Cardiac septum (tissue), 1 donor: ENCODE measurements around the gene PDE4DIP. TPM values are rescaled to one million over a fixed set of nuclear protein-coding genes. Genes with fewer than 3 reads are reported as not detected.
A peak's percentile ranks its signal among the peaks of the same experiment; 100 is the strongest.
"Not testable (repeated sequence)": the region's sequence is repeated elsewhere in the genome, so short reads cannot be mapped to it uniquely, and the experiment has no call there.

Source experiments
- DNase-seq: peaks from one replicate; pipeline ENCODE4 v3.0.0-alpha.2; 2020; ENCODE audit warnings: low spot score
- intact Hi-C: fragments of 100-400 bp; cut with DNase I; formaldehyde crosslinking; loops from one replicate; pipeline ENCODE4 v1.14.0; 2022
- total RNA-seq: library from RNA; stranded (reverse); fragmentation: NEBNext Ultra II Directional; extraction: Animal tissue kit (Norgen Biotek cat#: 25700); gene quantifications from one replicate; pipeline ENCODE4 v1.2.1, GENCODE V29; 2021
- donor health status: DM: no; HTN: no; CAD: no.

PDE4DIP gene
- total RNA-seq, 1 donor from 2014 or later, result 3,632 TPM

DNA sequence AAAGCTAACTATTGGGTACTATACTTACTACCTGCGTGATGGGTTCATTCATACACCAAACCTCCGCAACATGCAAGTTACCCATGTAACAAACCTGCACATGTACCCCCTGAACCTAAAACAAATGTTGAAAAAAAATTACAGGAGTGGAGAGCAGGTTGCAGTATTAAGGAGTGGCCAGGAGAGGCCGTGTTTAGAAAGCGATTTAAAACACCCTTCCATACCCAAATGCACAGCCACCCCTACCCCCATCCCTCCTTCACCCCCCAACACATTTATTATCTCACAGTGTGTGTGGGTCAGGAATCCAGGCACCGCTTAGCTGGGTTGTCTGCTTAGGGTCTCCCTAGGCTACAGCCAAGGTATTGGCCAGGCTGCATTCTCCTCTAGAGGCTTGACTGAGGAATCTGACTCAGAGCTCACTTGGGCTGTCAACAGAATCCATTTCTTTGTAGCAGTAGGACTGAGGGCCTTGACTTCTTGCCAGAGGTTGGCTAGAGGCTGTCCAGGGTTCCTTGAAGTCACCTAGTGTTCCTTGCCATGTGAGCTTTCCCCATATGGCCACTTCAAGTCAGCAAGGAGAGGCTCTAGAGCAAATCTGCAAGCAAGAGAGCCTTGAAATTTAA lies 67.2 kb downstream of the PDE4DIP start:
- DNase-seq, intact Hi-C loops: not testable (repeated sequence)

GRCh38 chr1:148916222-148916621 lies 72.0 kb downstream of the PDE4DIP start:
- intact Hi-C loops, DNase-seq: not testable (repeated sequence)

- DNase-seq, intact Hi-C loops: not testable (repeated sequence)
Measured at GRCh38 chr1:148916695-148917348, 72.6 kb downstream of the PDE4DIP start.

GRCh38 chr1:148918836-148919447 lies 74.7 kb downstream of the PDE4DIP start:
- intact Hi-C loops, DNase-seq: not testable (repeated sequence)

DNA sequence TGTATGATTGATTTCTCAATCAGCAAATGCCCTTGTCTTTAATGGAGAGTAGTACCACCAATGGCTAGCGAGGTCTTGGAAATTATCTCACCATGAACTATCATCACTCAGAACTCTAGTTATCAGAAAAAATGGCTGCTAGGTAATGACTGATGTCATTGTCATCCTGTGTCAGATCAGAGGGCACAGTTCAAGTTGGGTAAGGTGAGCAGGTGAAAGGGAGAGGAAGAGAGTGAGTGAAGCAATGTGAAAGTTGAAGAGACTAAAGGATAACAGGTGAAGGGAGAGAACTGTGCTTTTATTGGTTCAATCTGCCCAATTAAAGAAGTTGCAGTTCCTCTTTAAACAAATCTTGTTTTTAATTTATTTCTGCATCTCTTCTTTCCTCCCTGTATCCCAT lies 76.8 kb downstream of the PDE4DIP start:
- intact Hi-C loops, DNase-seq: not testable (repeated sequence)

DNA sequence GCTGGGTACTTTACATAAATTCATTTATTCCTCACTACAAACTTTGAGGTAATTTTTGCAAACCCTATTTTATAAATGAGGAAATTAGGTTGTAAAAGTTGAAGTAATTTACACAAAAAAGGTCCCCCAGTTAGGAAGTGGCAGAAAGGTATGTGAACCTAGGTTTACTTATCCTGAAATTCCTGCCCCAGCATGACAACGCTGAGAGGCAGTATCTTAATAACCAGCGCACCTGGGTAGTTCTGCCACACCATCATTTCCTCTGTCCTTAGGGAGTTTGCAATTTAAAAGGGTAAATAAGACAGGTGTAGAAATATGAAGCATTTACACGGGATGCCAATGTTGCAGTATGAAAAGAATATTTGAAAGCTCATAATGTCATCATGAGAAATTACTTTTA lies 79.6 kb downstream of the PDE4DIP start:
- DNase-seq, intact Hi-C loops: not testable (repeated sequence)

GRCh38 chr1:148927645-148928044 lies 83.4 kb downstream of the PDE4DIP start:
- not testable (repeated sequence) for DNase-seq

DNA sequence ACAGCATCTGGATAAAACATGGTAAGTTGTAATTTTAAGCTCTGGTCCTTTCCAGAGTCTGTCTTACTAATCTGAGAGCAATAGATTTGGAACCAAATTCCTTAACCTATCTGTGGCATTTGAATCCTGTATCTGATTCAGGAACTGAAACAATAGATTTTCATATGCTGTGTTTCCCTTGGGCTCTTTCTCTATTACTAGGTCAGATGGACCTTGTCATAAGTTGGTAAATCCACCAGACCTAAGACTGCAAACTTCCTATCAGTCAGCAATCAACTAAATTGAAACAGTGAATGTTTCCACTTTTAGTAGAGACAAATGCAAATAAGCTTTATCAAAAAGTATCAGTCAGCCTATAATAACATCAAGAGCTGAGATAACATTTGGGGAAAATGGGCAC lies 85.0 kb downstream of the PDE4DIP start:
- DNase-seq, intact Hi-C loops: not testable (repeated sequence)

More at GRCh38 chr1:148927645-148928044, 83.4 kb downstream of the PDE4DIP start:
- intact Hi-C loops, result not testable (repeated sequence)

- intact Hi-C loops, DNase-seq: not testable (repeated sequence)
Measured at GRCh38 chr1:148935381-148936002, 91.3 kb downstream of the PDE4DIP start.

DNA sequence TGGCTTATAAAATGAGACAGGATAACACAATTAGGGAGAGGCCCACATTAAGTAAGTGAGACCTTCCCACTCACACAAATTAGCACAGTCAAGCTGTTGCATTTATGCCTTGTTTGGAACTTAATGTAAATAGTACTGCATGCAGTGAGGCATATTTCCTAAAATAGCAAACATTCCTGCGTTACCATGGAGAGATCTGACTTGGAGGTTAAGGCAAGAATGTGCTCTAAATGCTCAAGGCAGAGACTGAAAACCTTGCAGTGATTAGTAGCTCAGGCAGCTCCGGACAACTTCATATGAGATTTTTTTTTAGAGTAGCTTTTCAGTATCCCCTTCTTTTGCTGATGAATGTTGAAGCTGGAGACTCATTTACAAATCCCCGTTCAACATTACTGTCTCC lies 98.7 kb downstream of the PDE4DIP start:
- DNase-seq, intact Hi-C loops: not testable (repeated sequence)

DNA sequence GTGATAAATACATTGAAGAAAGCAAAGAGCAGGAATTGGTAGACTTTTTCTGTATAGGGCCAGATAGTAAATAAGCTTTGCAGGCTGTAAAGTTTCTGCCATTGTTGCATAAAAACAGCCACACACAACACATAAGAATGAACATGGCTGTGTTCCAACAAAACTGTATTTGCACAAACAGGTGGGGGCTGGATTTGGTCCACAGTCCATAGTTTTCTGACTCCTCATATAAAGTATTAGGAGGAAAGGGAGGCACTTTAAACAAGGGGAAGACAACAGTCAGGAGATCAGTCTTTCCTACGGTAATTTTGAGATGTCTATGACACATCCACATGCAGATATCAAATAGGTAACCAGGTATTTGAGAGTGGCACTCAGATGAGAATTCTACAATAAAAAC lies 100.9 kb downstream of the PDE4DIP start:
- DNase-seq, intact Hi-C loops: not testable (repeated sequence)

DNA sequence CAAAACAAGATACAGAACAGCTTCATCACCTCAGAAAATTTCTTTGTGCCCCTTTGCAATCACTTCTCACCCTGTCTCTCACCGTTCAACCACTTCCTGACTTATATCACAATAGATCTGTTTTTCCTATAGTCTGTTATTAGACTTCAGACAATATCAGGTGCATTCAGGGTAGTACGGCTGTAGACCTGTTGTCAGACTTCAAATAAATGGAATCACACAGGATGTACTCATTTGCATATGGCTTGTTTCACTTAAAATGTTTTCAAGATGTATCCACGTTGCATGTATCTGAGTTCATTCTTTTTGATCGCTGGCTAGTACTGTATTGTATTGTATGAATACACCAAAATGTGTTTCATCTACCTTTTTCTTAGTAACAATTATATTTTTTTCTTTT lies 104.5 kb downstream of the PDE4DIP start:
- intact Hi-C loops, DNase-seq: not testable (repeated sequence)

- DNase-seq, result peak; percentile 87
- intact Hi-C loops, result not testable (repeated sequence)
Measured at GRCh38 chr1:148951336-148952227, 107.4 kb downstream of the PDE4DIP start.

DNA sequence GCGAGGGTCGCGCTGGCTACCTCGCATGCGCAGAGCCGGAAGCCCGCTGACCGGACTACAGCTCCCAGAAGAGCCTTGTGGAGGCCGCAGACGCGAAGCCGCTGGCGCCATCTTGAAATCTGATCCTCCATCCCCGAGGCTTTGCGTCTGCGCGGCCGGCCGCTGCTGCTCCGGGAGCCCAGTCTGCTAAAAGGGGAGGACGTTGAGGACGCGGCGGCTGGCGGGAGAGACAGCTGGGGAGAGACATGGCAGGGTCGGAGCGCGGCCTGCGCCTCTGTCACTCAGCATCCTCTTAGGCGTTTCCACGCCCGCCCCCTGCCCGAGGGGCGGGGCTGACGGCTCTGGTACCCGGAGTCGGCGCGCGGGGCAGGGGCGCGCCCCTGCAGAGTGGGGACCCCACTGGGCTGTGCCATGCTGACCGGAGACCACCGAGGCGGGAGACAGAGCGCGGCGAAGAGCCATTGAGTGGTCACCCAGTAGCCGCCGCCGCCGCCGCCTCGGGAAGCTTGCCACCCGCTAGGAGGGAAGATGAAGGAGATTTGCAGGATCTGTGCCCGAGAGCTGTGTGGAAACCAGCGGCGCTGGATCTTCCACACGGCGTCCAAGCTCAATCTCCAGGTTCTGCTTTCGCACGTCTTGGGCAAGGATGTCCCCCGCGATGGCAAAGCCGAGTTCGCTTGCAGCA lies 108.2 kb downstream of the PDE4DIP start:
- intact Hi-C loops, result not testable (repeated sequence)
- peak; percentile 85 for DNase-seq

DNA sequence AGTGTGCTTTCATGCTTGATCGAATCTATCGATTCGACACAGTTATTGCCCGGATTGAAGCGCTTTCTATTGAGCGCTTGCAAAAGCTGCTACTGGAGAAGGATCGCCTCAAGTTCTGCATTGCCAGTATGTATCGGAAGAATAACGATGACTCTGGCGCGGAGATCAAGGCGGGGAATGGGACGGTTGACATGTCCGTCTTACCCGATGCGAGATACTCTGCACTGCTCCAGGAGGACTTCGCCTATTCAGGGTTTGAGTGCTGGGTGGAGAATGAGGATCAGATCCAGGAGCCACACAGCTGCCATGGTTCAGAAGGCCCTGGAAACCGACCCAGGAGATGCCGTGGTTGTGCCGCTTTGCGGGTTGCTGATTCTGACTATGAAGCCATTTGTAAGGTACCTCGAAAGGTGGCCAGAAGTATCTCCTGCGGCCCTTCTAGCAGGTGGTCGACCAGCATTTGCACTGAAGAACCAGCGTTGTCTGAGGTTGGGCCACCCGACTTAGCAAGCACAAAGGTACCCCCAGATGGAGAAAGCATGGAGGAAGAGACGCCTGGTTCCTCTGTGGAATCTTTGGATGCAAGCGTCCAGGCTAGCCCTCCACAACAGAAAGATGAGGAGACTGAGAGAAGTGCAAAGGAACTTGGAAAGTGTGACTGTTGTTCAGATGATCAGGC lies 108.8 kb downstream of the PDE4DIP start:
- intact Hi-C loops, DNase-seq: not testable (repeated sequence)

DNA sequence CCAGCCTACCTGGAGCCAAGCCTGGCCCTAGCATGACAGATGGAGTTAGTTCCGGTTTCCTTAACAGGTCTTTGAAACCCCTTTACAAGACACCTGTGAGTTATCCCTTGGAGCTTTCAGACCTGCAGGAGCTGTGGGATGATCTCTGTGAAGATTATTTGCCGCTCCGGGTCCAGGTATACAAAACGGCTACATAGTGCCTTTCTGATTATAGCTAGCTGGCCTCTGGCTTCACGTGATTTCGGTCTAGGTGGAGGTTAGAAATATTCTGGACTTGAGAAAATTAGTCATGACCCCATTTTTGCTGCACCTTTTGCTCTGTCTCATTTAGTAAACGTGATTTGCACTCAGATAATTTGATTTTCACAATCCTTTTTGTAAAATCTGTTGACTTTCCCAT lies 109.5 kb downstream of the PDE4DIP start:
- DNase-seq, intact Hi-C loops: not testable (repeated sequence)

GRCh38 chr1:148958343-148958742 lies 114.1 kb downstream of the PDE4DIP start:
- DNase-seq, intact Hi-C loops: not testable (repeated sequence)
